GM18526 (cell line): Measurements from ENCODE around the gene TMEM9B.

ENCODE experiments used
- POLR2A ChIP-seq: IDR thresholded peaks from 3 replicates; pipeline ENCODE4 v1.6.1; 2011; ENCODE audit not compliant: insufficient read length; ENCODE audit errors: extremely low read depth

The TMEM9B gene

DNA sequence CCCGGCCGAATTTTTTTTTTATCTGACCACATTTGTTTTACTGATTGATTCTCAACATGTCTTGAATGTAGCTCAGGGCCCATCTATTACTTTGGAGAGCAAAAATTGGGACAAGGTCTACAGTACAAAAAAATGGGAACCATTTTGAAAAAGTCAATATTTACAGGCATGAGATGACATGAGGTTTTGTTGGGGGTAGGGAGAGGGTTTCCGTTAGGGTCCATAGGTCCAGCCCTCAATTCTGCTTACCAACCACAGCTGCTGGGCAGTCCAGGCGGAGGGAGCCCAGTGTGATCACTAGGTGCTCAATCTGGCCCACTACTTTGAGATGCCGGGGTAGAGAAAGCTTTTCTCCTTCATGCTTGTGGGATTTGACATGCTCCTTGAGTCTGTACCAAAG lies 21.2 kb upstream of the TMEM9B start:
- TF ChIP-seq POLR2A: no peak

DNA sequence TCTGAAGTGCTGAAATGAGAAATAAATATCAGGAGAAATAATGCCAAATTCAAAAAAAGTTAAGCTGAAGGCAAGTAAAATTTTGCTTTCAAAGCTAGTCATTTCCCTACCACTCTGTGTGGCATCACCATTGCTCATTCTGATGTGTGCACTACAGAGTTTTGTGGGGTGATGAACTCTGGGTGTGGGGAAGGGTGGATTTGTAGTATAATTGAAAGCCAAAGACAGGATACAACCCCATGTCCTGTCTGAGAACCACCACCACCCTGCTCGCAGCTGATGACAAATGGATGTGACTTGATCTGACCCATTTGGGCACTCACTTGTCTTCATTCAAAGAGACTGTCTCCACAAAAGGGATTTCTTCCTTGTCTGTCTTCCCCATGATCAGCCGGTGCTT lies 19.3 kb upstream of the TMEM9B start:
- no peak for TF ChIP-seq POLR2A

DNA sequence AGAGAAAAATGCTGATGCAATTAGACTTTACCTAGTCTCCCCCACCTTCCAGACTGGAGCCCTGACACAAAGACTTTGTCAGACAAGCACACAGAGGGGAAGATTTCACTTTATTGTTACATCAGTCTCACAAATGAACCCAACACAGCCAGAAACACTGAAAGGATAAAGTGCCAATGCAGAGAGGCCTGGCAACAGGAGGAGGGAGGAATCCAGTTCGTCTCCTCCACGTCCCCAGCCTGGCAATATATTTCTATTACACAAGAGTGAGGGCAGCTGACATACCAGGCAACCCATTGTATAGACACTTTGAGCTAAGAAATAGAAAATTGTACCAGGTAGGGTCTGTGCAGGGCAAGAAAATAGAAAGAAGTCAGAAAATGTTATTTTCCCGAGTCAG lies 16.2 kb upstream of the TMEM9B start:
- no peak for TF ChIP-seq POLR2A

DNA sequence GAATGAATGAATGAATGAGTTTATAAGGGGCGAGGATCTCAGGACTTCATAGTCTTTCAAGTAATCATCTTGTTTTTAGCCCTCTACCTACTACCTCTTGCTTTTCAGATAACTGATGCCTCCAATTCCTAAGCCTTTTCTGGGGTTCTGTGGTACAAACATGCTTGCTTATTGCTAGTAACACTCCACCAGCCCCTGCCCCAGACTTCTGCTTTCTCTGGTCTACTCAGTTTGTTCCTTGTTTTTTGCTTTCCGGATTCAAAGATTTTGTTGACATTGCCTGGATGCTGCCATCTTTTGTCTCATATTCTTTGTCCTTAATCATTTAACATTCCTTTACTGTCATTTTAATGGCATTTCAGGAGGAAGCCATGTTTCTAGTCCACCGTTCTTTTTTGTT lies 8.9 kb upstream of the TMEM9B start:
- TF ChIP-seq POLR2A: no peak

DNA sequence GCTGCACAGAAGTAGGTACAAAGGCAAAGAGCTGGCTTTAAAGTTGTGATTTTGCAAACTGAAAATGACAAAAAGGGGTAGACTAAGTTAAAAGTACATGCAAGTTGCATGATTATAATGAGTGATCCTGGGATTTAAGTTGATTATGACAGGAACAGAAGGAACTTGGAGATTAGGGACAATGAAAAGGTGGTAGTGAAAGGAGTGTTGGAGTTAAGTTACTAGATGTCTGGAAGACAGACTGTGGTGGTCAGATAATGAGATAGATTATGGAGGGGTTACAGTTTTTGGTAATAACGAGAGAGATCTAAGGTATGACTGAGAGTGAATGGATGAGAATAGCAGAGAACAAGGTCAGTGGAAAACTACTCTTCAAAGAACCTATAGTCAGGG lies 7.7 kb upstream of the TMEM9B start:
- TF ChIP-seq POLR2A: no peak

DNA sequence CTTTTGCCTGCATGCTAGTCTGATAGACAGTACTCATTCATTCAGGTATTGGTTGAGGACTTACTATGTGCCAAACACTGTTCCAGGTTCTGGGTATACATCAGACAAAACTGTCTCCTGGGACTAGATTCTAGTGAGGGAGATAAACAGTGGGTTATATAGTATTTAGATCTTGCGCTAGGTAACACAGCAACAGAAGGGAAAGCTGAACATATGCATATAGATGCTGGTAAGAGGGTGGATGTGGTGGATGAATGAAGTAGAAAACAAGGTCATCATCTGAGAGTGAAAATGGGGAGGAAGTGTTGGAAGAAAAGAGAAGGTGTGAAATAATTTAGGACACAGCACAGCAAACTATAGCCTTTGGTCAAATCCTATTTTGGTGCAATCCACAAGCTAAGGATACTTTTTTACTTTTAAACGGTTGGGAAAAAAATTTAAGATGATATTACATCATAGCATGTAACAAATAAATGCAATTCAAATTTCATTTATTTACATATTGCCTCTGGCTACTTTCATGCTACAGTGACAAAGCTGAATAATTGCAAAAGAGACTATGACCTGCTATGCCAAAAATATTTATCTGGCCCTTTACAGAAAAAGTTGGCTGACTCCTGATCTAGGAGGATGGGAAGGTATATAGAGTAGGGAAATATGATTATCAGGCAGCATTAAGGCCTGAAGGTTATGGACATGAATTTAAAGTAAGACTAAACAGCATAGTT lies 7.1 kb upstream of the TMEM9B start:
- TF ChIP-seq POLR2A: no peak

DNA sequence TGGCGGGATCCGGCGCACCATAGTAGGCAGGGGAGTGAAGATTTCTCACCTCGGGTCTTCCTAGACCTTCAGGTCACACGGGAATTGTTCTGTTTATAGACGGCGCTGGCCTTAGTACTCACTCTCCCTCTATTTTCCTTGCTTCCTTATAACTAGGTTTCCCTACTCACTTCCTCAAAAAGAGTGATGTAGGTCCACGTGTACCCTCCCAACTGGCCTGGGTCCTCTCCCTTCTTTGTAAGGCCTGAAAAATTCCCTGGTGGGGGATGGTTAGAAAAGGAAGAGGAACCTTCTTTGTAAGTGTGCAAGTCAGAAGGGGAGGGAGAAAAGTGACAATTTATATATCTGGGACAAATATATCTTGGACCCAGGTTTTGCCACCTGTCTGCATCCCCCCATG lies 2.9 kb upstream of the TMEM9B start:
- no peak for TF ChIP-seq POLR2A

DNA sequence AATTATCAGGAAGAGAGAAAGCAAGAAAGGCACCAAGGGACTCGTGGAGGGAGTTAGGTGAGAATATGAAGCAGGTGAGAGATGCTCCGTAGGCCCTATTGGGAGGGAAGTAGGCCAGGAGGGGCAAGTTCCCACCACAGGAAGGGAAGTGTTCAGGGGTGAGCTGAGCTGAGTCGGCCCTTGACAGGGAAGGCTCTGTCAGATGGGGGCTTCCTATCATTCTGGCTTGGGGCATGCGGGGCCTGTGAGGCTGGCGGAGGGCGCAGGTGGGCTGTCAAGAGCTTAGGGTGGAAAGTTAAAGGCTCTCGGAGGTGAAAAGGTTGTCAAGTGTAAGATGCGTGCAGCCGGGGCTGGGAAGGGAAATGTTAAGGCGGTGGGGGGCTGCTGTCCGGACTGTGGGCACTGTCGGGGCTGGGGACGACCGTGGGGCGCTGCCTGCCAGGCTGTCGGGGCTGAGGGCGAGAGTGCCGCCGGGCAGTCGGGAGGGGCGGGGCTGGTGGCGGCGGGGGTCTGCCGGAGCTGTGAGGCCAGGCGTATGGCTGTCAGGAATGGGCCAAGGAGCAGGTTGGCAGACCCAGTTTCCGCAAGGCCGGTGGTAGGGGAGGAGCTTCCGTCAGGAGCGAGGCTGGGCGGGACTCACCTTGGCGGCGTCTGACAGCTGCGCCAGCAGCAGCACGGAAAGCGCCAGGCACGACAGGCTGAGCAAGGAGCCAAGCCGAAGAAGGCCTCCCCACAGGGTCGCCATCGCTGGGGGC lies 496 bp downstream of the TMEM9B start:
- TF ChIP-seq POLR2A: no peak

DNA sequence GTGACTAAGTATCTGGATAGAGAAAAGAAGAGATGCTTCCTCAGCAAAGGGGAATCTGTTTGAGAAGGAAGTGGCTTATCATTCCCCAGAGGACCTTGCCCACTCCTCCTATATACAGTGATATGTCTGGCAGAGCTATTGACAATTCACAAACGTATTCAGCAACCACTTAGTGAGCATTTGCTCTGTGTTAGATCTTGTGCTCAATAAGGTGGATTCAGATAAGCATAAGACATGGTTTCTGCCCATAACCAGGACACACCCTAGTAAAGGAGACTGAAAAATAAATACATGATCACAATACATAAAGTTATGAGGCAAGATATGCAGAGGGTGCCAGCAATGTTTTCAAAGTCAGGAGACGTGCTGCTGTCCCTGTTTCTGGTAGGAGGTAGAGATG lies 1.4 kb downstream of the TMEM9B start:
- TF ChIP-seq POLR2A: no peak

DNA sequence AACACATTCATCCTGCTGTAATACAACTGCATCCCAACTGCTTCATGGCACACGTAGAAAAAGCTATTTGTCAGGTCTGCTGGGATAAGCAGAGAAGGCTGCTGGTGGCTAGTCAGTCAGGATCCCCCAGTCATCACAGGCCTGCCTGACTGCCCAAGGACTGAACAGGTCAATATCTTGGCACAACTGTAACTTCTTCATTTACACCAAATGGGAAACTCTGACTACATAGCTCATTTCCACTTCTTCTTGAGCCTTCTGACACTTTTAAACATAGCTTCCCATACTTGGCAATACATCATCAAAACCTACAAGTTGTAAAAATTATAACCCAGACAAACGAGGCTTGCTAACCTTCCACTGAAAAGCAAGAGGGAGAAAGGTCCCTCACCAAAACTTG lies 2.8 kb downstream of the TMEM9B start:
- no peak for TF ChIP-seq POLR2A

DNA sequence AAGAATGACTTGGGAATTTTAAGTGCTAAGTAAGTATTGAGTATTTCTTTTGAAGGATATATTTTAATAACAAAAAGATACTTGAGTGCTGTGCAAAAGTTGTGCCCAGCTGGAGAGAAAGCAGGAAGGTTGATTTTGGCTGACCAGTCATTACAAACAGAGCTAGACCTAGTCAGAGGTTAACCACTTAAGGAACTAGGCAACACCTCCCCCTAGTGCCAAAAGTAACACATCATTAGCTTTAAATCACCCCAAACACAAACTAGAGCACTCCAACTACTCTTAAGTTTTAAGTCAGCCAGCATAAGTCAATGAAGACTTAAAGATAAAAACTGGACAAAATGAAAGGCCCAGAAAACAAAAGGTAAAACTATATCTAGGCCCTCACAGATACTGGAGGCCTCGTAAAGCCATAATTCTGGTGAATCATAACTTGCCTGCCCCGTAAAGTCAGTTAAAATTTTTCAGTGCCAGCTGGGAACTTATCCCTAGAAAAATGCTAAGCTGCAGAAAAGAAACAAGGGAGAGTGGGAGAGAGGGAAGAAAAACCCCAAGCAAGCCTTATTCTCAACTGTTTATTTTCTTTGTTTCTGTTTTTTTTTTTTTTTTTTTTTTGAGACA lies 4.6 kb downstream of the TMEM9B start:
- no peak for TF ChIP-seq POLR2A

DNA sequence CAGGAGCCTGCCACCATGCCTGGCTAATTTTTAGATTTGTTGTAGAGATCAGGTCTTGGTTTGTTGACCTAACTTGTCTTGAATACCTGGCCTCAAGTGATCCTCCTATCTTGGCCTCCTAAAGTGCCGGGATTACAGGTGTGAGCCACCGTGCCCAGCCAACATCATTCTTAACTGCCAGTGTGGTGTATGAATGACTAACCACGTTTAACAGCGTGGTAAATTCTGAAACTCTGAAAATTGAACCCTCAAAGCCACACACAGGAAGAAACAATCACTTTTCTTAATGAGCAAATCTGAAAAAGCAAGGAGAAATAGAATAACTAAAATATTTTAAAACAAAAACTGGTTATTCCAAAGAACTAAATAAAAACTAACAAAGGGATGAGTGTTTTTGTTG lies 7.4 kb downstream of the TMEM9B start:
- TF ChIP-seq POLR2A: no peak

DNA sequence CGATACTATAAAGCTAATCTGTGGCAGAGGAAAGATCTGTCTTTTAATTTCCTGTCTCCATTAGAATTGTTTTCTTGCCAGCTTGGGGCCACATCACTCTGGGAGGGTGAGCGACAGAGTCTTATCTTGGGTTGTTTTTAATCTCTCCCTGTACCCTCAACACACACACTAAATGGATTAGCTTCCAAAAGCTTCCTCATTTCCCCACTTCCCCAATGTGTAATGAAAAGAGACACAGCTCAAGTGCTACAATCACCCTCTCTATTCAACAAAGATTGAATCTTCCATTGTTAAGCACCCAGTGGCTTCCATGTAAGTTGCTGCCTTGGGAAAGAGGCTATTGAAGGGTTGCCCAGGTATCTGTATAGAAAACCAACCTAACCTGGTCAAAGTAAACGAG lies 15.4 kb downstream of the TMEM9B start:
- no peak for TF ChIP-seq POLR2A

DNA sequence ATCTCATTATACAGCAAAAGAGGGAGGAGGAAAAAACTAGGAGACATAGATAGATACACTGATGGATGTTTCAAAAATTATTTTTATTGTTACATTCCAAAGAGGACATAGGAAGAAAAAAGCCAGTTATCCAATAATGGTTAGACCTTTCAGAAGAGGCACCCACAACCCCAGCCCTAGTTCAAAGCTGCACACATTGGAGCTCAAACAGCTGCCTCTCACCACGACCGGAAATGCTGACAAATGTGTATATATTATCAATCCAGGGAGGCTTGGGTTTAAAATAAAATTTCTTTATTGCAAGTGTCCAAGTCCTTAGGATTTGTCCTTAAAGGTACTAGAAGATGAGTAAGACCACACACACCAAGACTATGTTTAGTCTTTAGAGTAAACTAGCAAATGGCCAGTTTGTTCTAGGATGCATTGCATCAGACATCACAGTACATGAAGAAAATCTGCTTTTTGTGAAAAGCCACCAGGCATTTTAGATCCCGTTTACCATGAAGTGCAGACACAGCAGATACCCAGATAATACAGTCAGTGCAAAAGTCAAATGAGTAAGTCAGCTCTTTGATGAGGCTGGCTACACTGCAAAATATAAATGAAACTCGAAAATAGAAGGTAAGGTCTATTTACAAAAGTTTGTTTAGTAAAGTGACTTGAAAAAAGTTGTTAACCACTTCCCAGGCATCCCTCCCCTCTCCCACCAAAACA lies 16.9 kb downstream of the TMEM9B start:
- no peak for TF ChIP-seq POLR2A

DNA sequence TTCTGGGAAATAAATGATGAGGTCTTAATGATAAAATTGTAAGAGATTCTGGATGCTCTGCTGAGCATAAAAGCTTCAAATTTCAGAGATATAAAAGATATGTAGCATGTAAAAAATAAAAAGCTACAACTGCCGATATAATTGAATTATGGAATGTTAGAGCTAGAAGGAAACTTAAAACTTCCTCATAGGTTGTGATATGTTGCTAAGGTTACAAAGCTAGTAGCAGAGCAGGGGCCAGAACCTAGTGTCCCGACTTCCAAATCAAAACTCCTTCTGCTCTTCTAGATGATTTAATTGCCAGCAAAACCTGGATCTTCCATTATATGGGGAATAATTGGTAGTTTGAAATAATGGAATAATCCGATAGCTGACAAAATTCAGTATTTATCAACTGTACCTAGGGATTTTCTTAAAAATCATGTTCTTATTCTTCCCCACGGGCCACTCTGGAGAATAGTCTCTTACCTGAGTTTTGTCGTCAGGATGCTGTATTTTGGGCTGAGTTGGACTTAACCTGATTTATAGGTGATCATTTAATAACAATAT lies 21.6 kb downstream of the TMEM9B start, which contains the start of gene ASCL3:
Gene ASCL3, minus strand, starts transcription at position 499 of the 549 bp plus-strand sequence. CDS start 4,855 bp downstream, outside the sequence.
- no peak for TF ChIP-seq POLR2A
